Measurements from ENCODE around the gene CALM3.
A peak's percentile ranks its signal among the peaks of the same experiment; 100 is the strongest.

Gene CALM3

DNA sequence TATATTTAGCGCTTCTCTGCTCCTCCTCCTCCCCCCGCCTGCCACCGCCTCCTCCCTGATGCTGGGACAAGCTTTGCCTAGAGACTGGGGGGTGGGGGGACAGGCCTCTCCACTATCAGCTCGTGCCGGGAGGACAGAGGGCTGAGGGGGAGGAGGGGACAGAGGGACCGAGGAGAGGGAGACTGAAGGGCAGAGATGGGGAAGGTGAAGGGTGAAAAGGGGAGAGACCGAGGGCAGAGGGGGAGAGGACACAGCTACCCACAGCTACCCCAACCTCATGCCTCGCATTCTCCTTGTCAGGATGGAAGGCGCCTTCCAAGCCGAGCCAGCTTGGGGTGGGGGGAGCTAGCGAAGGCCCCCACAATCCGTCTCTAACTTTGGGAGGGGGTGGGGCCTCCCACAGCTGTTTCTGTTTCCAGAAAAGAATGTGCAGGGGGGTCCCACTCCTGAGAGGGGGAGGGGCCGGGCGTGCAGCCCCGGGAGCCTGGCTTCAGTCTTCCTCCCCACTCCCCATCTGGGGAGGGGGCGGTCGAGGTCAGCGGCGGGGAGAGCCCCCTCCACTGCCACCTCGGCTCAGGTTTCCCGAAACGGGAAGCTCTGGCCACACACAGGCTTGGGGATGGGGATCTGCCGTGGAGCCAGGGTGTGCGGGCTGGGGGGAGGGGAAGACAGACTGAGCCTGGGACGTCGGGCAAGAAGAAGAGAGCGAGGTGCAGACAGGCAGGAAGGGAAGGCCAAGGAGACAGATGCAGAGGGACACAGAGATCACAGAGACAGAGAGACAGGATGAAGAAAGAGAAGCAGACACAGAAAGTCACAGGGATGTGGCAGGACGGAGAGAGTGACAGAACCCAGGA lies 58.2 kb downstream of the CALM3 start:
- Histone ChIP-seq H3K9ac (no peak overlapping the region), H3K4me2 (ENCODE audit: low read length) (peak overlapping the region; percentile 84), H3K36me3 (ENCODE audit: control insufficient read depth, insufficient read depth, low read length) (no peaks in the 10 kb centered on the region), H3K27me3 (ENCODE audit: control insufficient read depth, insufficient read depth, low read length) (no peaks in the 10 kb centered on the region), H3K27ac (no peak overlapping the region), H3K4me1 (peaks cover 13% of the 10 kb centered on the region), H2AFZ (peak overlapping the region; percentile 84), H3K4me3 (ENCODE audit: low read depth, low read length) (peak overlapping the region; percentile 60), H3K79me2 (no peaks in the 10 kb centered on the region), H3K9me3 (ENCODE audit: control insufficient read depth, low read length) (no peaks in the 10 kb centered on the region)
- TF ChIP-seq, protein P1, sequence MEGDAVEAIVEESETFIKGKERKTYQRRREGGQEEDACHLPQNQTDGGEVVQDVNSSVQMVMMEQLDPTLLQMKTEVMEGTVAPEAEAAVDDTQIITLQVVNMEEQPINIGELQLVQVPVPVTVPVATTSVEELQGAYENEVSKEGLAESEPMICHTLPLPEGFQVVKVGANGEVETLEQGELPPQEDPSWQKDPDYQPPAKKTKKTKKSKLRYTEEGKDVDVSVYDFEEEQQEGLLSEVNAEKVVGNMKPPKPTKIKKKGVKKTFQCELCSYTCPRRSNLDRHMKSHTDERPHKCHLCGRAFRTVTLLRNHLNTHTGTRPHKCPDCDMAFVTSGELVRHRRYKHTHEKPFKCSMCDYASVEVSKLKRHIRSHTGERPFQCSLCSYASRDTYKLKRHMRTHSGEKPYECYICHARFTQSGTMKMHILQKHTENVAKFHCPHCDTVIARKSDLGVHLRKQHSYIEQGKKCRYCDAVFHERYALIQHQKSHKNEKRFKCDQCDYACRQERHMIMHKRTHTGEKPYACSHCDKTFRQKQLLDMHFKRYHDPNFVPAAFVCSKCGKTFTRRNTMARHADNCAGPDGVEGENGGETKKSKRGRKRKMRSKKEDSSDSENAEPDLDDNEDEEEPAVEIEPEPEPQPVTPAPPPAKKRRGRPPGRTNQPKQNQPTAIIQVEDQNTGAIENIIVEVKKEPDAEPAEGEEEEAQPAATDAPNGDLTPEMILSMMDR (IDR thresholded peaks at IDR 0.05), result no peak

DNA sequence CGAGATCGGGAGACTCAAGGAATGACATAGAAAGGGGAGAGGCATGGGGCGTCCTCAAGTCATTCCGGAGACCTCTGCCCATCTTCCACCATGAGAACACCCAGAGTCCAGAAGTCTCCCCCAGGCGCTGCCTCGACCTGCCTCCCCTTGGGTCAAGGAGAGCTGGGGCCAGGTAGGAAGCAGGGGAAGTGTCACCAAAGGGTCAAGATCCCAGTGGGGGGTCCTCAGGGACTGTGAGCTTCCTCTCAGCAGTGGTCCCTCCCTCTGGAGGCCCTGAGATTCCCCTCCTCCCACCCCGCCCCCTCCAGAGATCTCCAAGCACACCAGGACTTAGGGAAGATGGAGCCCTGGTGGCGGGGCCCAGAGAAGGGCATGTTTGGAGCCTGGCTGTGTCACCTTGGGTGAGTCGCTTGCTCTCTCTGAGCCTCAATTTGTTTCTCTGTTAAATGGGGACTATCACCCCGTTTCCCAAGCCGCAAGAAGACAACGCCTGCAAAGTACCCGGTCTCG lies 58.9 kb downstream of the CALM3 start:
- no peak overlapping the region for H3K27ac ChIP-seq

More for the DNA sequence above, 58.9 kb downstream of the CALM3 start:
- peak overlapping the region; percentile 84 for H2AFZ ChIP-seq
- peaks cover 13% of the 10 kb centered on the region for H3K4me1 ChIP-seq
- peak overlapping the region; percentile 84 for H3K4me2 ChIP-seq (ENCODE audit: low read length)
- TF ChIP-seq, protein P1 (IDR thresholded peaks at IDR 0.05), result no peak
- no peak overlapping the region for H3K9ac ChIP-seq
- H3K4me3 ChIP-seq (ENCODE audit: low read depth, low read length), result peak overlapping the region; percentile 60
- H3K79me2 ChIP-seq, result no peaks in the 10 kb centered on the region
- H3K36me3 ChIP-seq (ENCODE audit: control insufficient read depth, insufficient read depth, low read length), result no peaks in the 10 kb centered on the region
- H3K27me3 ChIP-seq (ENCODE audit: control insufficient read depth, insufficient read depth, low read length), result no peaks in the 10 kb centered on the region
- H3K9me3 ChIP-seq (ENCODE audit: control insufficient read depth, low read length), result no peaks in the 10 kb centered on the region

Data from parathyroid adenoma (tissue), 2 donors.